ENCODE data around the gene PDE3A. TPM values are rescaled to one million over a fixed set of nuclear protein-coding genes. Genes with fewer than 3 reads are reported as not detected.

The PDE3A gene
- total RNA-seq, 1 experiment from 2014 or later: 0.12 TPM

DNA sequence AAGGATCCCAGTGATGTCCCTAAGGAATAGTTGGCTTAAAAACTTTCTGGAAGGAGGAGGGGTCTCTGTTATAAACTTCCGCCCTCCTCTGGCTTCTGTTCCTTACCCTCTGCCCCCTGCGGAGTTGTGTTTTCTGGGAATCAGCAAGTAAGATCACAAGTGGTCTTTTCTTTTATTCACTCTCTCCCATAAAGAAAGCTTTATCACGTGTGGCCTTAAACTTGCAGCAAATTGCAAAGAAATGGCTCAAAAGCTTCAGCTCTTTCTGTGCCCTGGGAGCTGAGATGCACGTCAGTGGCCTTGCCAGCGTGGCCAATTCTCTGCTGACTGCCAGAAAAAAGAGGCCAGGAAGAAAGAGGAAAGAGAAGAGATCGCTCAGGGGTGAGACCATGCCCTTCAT lies 326.9 kb downstream of the PDE3A start, which contains the start of gene SLCO1C1:
SLCO1C1 (plus strand) TSS at position 101 of the 400 bp plus-strand sequence. CDS start 4,245 bp downstream, outside the sequence.
- CTCF ChIA-PET: no interaction called here
- no peaks in the 10 kb centered on the region for H3K9me3 ChIP-seq (ENCODE audit: control insufficient read depth in 1 of 2, insufficient read depth in 1 of 2, low read depth in 1 of 2, low read length in 2 of 2)
- H3K4me3 ChIP-seq (replicated peaks in 1 of 2; ENCODE audit: low read depth in 1 of 2, low read length in 2 of 2): no peak within 1 kb of the TSS
- intact Hi-C loops (cut with micrococcal nuclease): no loop called here
- DNase-seq (ENCODE audit: low read depth, low spot score): no peak
- no peaks in the 10 kb centered on the region for H3K36me3 ChIP-seq (ENCODE audit: control insufficient read depth in 1 of 2, insufficient read depth in 2 of 2, low read length in 2 of 2)
- H3K4me2 ChIP-seq (ENCODE audit: low read length): no peak within 1 kb of the TSS
- H3K27ac ChIP-seq (ENCODE audit: low read depth, low read length): no peak within 1 kb of the TSS
- no peaks in the 10 kb centered on the region for H3K27me3 ChIP-seq (ENCODE audit: insufficient read depth, low read length)
- H3K4me1 ChIP-seq (ENCODE audit: control insufficient read depth in 1 of 2, insufficient read depth in 2 of 2, low read length in 2 of 2): no peaks in the 10 kb centered on the region
- H3K9me2 ChIP-seq (ENCODE audit: insufficient read depth): no peaks in the 10 kb centered on the region
- H3K9ac ChIP-seq (ENCODE audit: low read length): no peak within 1 kb of the TSS
- no peak within 1 kb of the TSS for H2AFZ ChIP-seq (ENCODE audit: low read depth, low read length, poor library complexity, severe bottlenecking)
- RAD21 ChIA-PET (ENCODE audit: low non-redundant PET in 1 of 2, low total read pairs in 2 of 2, uncharacterized antibody in 2 of 2, unreplicated experiment in 2 of 2): no interaction called here
- no peaks in the 10 kb centered on the region for H3K79me2 ChIP-seq (ENCODE audit: insufficient read depth, low read length)
- no peaks in the 10 kb centered on the region for H4K20me1 ChIP-seq (ENCODE audit: insufficient read depth)
- TF ChIP-seq EGR1 (IDR thresholded peaks at IDR 0.05; ENCODE audit: low read depth) (no peak), FOSL1 (IDR thresholded peaks at IDR 0.05; ENCODE audit: low read depth) (no peak), YY1 (IDR thresholded peaks at IDR 0.05; ENCODE audit: extremely low read depth, insufficient replicate concordance, low read depth, low read length) (no peak), SRF (IDR thresholded peaks at IDR 0.05; ENCODE audit: low read depth) (no peak)
- TF ChIP-seq, protein P1, sequence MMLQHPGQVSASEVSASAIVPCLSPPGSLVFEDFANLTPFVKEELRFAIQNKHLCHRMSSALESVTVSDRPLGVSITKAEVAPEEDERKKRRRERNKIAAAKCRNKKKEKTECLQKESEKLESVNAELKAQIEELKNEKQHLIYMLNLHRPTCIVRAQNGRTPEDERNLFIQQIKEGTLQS (IDR thresholded peaks at IDR 0.05): no peak
- TF ChIP-seq, protein P2, sequence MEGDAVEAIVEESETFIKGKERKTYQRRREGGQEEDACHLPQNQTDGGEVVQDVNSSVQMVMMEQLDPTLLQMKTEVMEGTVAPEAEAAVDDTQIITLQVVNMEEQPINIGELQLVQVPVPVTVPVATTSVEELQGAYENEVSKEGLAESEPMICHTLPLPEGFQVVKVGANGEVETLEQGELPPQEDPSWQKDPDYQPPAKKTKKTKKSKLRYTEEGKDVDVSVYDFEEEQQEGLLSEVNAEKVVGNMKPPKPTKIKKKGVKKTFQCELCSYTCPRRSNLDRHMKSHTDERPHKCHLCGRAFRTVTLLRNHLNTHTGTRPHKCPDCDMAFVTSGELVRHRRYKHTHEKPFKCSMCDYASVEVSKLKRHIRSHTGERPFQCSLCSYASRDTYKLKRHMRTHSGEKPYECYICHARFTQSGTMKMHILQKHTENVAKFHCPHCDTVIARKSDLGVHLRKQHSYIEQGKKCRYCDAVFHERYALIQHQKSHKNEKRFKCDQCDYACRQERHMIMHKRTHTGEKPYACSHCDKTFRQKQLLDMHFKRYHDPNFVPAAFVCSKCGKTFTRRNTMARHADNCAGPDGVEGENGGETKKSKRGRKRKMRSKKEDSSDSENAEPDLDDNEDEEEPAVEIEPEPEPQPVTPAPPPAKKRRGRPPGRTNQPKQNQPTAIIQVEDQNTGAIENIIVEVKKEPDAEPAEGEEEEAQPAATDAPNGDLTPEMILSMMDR (IDR thresholded peaks at IDR 0.05 in 2 of 3, conservative IDR thresholded peaks at IDR 0.05 in 1 of 3; ENCODE audit: borderline replicate concordance in 1 of 3, insufficient read depth in 1 of 3, low read depth in 2 of 3, low read length in 2 of 3): no peak
- BruUV-seq (replicated peaks): no TSS peak
- ATAC-seq: no peak
- POLR2A ChIA-PET: no interaction called here

DNA sequence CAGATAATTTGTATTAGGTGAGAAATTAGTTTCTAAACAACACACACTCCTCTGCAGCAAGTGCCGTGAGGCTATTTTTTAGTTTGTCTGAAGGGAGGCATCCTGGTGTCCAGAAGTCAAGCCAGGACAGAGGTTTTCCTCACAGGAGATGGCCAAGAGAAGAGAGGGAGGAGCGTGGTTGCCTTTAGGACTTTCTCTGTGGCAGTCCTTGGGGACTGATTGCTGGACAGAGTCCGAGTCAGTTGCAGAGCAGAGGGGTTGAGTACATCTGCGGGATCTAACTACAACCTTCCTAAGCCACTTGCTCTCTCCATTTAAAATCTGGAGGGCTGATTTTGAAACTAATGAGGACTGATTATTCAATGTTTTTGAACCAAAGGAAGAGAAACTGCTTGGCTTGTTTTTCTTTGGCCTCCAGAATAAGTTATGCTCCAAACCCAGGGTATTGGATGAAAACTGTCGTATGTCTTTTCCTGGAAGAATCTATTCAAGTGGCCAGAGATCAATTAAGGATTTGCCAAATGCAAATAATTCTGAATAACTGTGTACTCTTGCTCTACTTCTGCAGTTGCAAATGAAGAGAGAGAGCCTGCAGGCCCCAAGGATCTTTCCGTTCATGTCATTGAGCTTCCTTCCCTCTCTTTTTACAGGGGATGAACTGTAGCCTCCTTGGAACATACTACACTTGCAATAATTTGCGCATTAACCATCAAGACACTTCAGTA lies 328.0 kb downstream of the PDE3A start:
- no peak for ATAC-seq
- TF ChIP-seq EGR1 (IDR thresholded peaks at IDR 0.05; ENCODE audit: low read depth): no peak
- no peak for TF ChIP-seq FOSL1 (IDR thresholded peaks at IDR 0.05; ENCODE audit: low read depth)
- TF ChIP-seq CBX3 (IDR thresholded peaks at IDR 0.05; ENCODE audit: low read depth): no peak
- TF ChIP-seq JUND (IDR thresholded peaks at IDR 0.05): no peak
- TF ChIP-seq YY1 (IDR thresholded peaks at IDR 0.05; ENCODE audit: extremely low read depth, insufficient replicate concordance, low read depth, low read length): no peak
- no peak for TF ChIP-seq ELF1 (IDR thresholded peaks at IDR 0.05; ENCODE audit: borderline replicate concordance, low read depth)
- TF ChIP-seq, protein P3, sequence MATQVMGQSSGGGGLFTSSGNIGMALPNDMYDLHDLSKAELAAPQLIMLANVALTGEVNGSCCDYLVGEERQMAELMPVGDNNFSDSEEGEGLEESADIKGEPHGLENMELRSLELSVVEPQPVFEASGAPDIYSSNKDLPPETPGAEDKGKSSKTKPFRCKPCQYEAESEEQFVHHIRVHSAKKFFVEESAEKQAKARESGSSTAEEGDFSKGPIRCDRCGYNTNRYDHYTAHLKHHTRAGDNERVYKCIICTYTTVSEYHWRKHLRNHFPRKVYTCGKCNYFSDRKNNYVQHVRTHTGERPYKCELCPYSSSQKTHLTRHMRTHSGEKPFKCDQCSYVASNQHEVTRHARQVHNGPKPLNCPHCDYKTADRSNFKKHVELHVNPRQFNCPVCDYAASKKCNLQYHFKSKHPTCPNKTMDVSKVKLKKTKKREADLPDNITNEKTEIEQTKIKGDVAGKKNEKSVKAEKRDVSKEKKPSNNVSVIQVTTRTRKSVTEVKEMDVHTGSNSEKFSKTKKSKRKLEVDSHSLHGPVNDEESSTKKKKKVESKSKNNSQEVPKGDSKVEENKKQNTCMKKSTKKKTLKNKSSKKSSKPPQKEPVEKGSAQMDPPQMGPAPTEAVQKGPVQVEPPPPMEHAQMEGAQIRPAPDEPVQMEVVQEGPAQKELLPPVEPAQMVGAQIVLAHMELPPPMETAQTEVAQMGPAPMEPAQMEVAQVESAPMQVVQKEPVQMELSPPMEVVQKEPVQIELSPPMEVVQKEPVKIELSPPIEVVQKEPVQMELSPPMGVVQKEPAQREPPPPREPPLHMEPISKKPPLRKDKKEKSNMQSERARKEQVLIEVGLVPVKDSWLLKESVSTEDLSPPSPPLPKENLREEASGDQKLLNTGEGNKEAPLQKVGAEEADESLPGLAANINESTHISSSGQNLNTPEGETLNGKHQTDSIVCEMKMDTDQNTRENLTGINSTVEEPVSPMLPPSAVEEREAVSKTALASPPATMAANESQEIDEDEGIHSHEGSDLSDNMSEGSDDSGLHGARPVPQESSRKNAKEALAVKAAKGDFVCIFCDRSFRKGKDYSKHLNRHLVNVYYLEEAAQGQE (IDR thresholded peaks at IDR 0.05; ENCODE audit: low read depth): no peak
- TF ChIP-seq CEBPB (IDR thresholded peaks at IDR 0.05; ENCODE audit: low read depth): no peak
- TF ChIP-seq, protein P1 (IDR thresholded peaks at IDR 0.05): no peak
- no peak for TF ChIP-seq TCF7L2 (IDR thresholded peaks at IDR 0.05; ENCODE audit: borderline replicate concordance, extremely low read depth, insufficient read depth, insufficient read length)

More for the DNA sequence above, 328.0 kb downstream of the PDE3A start:
- BruUV-seq (replicated peaks): no TSS peak
- ChIA-PET RAD21 (ENCODE audit: low non-redundant PET in 1 of 2, low total read pairs in 2 of 2, uncharacterized antibody in 2 of 2, unreplicated experiment in 2 of 2) (no interaction called here), CTCF (no interaction called here), POLR2A (no interaction called here)
- Histone ChIP-seq H3K27me3 (ENCODE audit: insufficient read depth, low read length) (no peaks in the 10 kb centered on the region), H3K4me1 (ENCODE audit: control insufficient read depth in 1 of 2, insufficient read depth in 2 of 2, low read length in 2 of 2) (no peaks in the 10 kb centered on the region), H3K9me3 (ENCODE audit: control insufficient read depth in 1 of 2, insufficient read depth in 1 of 2, low read depth in 1 of 2, low read length in 2 of 2) (no peaks in the 10 kb centered on the region), H3K9ac (ENCODE audit: low read length) (no peak overlapping the region), H3K79me2 (ENCODE audit: insufficient read depth, low read length) (no peaks in the 10 kb centered on the region), H3K4me2 (ENCODE audit: low read length) (no peak overlapping the region), H3K27ac (ENCODE audit: low read depth, low read length) (no peak overlapping the region), H3K9me2 (ENCODE audit: insufficient read depth) (no peaks in the 10 kb centered on the region), H3K36me3 (ENCODE audit: control insufficient read depth in 1 of 2, insufficient read depth in 2 of 2, low read length in 2 of 2) (no peaks in the 10 kb centered on the region), H2AFZ (ENCODE audit: low read depth, low read length, poor library complexity, severe bottlenecking) (no peak overlapping the region), H4K20me1 (ENCODE audit: insufficient read depth) (no peaks in the 10 kb centered on the region), H3K4me3 (replicated peaks in 1 of 2; ENCODE audit: low read depth in 1 of 2, low read length in 2 of 2) (no peak overlapping the region)
- DNase-seq (ENCODE audit: low read depth, low spot score): no peak
- intact Hi-C loops (cut with micrococcal nuclease): no loop called here

Data from HCT116 (cell line).